ENCODE measurements around the gene PARVB.

Gene PARVB

DNA sequence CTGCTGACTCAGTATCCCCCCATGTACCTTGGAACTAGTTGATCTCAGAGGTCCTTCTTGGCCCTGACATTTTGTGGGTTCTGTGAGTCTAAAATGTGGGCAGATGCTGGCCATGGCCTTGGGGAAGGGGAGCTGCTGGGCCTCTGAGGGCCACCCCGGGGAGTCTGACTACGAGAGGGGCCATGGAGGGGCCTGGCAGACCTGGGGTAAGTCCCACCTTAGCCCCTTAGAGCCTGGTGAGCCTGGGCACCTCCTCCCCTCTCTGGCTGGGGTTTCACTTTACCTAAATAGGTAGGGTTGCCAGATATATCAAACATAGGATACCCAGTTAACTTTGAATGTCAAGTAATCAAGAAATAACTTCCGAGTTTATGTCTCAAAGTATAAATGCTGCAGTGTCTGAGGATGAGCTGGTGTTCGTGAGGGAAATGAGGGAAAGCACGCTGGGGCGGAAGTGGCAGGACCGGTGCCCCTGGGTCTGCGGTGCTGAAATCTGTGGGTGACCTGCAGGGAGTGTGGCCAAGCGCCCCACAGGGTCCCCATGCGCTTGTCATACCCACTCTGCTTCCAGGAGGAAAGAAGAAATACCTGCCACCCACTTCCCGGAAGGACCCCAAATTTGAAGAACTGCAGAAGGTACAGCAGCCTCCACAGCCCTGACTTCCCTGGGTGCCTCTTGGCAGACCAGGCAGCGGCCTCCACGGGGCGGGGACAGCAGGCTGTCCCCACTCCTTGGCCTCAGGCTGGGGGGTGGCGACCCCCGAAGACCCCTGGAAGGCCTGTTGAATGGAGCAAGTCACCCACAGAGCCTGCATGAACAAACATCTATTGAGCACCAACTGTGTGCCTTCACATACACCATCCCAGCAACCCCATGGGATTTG is 161.4 kb downstream of the PARVB start:
- DNase-seq (ENCODE audit: low read depth), result no peak

DNA sequence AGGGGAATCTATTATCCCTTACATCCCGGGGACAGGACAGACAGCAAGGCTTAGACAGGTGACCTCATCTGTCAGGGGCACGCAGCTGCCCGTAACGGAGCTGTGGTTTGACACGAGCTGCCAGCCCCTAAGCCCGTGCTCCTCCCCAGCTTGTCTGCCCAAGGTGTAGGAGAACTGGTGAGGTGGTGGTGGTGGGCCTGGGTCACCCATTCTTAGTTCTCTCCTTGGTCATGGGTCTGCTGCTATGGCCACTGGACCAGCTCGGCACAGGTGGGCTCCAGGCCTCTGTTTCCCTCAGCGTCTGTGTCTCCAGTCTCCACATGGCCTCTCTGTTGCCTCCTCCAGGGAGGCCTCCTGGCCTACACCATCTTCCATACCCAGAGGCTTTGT is 162.0 kb downstream of the PARVB start:
- DNase-seq (ENCODE audit: low read depth), result no peak

DNA sequence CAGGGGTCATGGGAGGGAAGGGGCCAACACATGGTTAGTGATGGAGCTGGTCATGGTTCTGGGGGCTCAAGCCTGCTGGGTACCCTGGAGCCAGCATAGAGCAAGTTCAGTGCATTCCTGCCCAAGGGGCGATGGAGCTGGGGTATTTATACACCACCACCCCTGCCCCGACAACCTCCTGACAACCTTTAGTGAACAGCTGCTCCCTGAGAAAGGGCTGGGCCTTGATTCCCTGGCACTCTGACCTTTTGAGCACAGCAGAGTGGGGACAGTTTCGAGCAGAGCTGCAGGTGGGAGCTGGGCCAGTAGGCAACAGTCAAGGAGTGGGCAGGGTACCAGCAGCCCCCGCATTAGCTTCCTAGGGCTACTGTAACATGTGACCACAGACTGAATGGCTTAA is 162.6 kb downstream of the PARVB start:
- DNase-seq (ENCODE audit: low read depth), result no peak

DNA sequence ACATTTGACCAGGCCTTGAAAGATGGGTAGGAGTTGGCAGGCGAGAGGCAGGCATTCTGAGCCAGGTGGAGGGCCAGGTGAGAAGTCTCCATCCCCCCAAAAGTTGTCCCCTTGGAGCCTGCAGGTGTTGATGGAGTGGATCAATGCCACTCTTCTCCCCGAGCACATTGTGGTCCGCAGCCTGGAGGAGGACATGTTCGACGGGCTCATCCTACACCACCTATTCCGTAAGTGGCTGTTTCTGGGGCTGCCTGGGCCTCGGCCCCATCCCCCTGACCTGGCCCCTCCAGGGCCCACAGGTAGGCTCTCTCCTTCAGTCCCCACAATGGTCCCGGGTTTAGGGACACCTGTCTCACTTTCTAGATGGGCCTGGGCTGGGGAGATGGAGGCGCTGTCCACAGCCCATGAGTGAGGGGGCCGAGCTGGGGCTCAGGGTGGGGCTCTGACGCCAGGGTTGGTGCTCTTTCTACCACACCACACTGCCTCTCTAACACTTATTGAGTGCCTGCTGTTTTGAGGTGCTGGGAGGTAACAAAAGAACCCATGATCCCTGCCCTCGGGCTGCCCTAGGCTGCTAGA is 163.6 kb downstream of the PARVB start:
- no peak for DNase-seq (ENCODE audit: low read depth)

DNA sequence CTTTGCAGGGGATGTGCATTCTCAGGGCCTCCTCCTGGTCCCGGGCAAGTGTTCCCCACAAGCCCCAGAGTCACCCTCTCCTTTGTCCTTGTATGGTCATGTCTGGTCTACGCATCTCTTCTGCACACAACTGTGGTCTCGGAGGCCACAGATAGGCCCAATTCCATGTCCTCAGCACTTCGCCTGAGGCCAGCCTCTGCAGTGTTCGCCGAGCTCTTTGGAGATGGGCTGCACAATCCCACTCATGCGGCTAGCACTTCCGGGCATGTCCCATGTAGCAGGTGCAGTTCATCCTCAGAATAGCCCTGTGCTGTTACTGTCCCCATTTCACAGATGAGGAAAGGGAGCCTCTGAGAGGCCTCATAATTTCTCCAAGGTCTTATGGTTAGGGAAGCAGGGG is 164.2 kb downstream of the PARVB start:
- no peak for DNase-seq (ENCODE audit: low read depth)

- DNase-seq (ENCODE audit: low read depth), result no peak
Observed at GRCh38 chr22:44188986-44189630, 165.0 kb downstream of the PARVB start.

- no peak for DNase-seq (ENCODE audit: low read depth)
Observed at GRCh38 chr22:44190381-44190976, 166.4 kb downstream of the PARVB start.

DNA sequence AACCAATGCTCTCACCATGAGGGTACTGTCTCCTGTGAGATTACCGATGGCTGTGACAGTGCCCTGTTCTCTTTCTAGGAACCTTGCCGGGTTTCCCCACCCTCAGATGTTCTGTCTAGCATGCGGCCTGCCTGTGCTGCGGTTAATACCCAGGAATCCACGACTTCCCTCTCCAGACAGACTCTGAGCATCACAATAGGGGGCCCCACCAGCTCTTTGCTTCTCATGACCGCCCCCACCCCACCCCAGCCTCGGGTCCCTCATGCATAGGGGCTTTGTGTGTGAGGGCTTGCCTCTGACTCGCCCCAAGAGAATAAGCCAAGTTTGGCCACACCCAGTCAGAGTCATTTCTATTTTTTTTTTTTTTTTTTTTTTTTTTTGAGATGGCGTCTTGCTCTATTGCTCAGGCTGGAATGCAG is 166.9 kb downstream of the PARVB start:
- no peak for DNase-seq (ENCODE audit: low read depth)

- DNase-seq (ENCODE audit: low read depth), result no peak
Observed at GRCh38 chr22:44192098-44192815, 168.2 kb downstream of the PARVB start.

DNA sequence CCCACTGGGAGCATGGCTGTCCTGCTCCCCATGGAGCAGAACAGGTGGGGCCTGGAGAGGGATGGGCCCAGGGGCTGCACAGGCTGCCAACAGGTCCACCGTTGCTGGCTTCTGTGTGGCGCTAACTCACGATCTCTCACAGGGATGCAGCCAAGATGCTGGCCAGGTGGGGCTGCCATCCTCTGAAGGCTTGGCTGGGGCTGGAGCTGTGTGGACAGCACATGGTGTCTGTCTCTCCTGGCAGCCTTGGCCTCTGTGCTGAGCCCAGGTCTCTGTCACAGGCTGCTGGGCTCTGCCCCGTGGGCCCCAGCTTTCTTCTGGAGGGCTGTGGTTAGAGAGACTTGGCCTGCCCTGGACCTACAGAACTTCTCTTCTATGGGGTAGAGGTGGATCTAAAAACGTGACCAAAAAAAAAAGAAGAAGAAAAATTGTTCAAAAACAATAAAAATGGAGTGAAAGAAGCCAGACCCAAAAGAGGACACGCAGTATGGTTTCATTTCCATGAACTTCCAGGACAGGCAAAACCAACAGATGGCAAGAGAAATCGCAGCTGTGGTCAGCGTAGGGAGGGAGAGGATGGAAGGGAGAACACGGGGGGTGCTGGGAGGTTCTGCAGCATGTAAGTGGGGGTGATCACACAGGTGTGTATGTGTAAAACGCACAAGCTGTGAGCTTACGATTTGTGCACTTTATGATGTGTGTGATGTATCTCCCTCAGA is 168.9 kb downstream of the PARVB start:
- DNase-seq (ENCODE audit: low read depth), result no peak

DNA sequence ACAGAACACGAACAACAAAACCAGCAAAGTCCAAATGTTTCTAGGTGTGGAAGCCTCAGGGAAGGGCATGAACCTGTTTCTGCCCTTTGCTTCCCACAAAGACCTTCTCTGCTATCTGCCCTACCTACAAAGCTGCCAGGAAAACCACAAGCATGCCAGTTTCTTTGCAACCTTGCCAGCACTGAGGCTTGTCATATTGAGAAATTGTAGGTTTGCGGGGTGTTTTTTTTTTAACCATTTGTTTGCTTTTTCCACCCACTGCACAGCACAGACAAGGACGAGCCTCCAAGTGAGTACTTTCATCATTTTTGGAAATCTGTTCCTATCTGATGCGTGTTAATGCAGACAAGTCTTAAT is 169.4 kb downstream of the PARVB start:
- no peak for DNase-seq (ENCODE audit: low read depth)

GRCh38 chr22:44194569-44194968 is 170.5 kb downstream of the PARVB start:
- no peak for DNase-seq (ENCODE audit: low read depth)

DNA sequence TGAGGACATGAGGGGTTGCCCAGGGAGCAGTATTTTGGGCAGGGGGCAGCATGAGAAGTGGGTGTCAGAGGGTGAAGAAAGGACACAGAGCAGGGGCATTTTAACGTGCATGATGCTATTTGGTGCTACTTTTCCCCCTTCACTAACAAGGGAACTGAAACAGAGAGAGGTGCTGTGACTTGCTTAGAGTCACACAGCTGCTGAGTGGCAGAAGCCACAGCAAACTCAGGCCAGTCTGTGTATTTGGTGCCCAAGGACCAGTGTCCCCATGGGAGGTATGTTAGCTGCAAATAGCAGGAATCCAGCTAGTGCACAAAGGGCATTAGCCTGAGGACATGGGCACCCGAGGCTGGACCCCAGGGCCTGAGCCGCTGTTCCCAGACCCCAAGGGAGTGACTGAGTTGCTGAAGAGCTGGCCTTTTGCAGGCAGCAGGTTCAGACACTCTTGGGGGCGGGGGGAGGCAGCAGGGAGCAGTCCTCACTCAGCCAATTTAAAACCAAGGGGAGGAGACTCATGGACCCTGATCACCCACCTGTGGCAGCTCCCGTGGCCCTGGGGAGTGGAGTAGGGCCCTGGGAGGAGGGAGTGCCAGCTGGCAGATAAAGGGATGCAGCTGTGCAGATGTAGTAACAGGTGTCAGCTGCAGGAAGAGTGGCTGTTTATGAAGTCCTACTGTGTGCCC is 171.2 kb downstream of the PARVB start:
- DNase-seq (ENCODE audit: low read depth), result no peak

DNA sequence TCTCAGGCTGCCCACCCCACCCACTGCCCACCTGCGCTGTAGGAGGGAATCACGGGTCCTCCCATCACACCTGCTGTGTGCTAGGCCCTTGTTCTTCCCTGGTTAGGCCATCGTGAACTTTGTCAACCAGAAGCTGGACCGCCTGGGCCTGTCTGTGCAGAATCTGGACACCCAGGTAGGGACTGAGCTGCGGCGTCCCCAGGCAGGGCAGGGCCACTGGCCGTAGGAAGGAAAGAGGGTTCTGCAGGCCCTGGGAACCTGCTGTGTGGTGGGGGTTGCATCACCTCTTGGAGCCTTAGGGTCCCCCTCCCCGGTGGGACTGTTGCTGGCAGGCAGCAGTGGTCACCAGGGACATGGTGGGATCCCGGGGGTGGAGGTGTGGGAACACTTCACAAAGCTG is 172.1 kb downstream of the PARVB start:
- DNase-seq (ENCODE audit: low read depth), result no peak

GRCh38 chr22:44196731-44197131 is 172.6 kb downstream of the PARVB start:
- no peak for DNase-seq (ENCODE audit: low read depth)

GRCh38 chr22:44197271-44197670 is 173.2 kb downstream of the PARVB start:
- no peak for DNase-seq (ENCODE audit: low read depth)

DNA sequence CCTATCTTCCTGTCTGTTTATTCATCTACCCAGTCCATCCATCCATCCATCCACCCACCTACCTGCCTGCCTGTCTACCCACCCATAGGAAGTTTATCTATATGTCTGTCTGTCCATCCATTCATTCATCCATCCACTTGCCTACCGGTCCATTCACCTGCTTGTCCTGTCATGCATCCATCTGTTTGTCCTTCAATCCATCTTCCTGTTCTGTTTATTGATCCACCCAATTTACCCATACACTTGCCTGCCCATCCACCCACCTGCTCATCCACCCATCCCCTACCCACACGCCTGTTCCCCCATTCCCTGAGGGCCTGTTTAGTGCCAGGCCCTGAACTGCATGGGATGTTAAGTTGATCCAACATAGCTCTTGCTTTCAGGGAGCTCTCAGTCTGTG is 175.1 kb downstream of the PARVB start:
- no peak for DNase-seq (ENCODE audit: low read depth)

DNA sequence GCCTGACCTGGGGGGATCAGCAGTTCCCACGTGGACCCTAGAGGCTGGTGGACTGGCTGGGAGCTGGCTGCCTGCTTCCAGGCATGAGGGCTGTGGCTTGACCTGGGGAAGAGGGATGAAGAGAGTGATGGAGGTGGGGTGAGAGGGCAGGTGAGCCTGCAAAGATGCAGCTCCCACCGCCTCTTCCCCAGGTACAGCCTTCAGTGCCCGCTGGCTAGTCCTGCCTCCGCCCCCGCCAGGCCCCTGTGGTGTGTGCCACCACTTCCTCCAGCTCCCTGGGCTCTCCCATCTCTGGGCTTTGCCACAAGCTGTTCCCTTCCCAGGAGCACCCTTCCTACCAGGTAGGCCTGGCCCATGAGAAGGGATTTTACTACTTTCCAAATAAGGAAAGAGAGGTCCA is 175.8 kb downstream of the PARVB start:
- DNase-seq (ENCODE audit: low read depth), result no peak

DNA sequence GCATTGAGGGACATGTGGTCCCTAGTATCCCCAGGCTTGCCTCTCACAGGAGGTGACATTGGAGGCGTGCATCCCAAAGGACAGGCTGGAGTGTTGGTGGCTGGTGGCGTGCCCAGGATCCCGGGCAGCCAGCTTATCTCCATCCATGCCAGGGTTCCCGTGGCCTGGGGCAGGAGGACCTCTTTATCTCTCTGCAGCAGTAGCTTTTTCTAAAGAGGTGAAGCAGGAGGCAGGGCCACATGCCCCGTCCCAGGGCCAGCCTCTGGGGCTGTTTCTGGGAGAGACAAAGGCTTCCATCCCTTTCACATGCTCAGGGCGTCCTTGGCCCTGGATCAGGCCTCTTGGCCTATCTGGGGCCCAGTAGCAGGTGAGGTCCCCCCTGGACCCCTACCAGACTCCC is 176.3 kb downstream of the PARVB start:
- no peak for DNase-seq (ENCODE audit: low read depth)

DNA sequence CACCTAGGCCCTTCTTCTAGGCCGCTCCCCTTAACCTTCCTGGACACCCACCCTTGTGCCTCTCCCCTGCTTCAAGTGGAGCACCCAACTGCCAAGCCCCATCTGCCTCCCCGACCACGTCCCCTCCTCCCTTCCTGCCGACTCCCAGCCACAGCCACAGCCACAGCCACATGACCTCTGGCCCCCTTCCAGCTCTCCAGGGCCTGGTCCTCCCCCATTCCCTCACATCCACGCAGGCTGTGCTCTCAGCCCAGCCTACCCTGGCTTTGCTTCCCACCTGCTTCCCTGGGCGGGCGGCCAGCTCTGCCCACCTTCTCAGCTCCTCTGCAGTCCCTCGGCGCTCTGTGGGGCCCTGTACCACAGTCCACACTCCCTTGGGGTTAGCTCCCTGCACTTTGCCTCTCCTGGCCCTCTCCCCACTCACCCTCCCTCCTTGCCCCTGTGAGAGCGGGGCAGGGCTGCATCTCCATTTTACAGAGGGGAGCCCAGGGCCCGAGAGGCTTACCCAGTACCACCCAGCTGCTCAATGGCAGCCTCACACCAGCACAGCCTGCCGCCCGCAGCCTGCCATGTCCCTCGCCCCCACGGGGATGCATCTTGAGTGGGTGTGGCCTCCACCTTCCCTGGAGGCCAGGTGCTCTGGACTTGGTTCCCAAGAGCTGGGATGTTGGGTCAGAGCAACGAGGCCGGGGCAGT is 176.9 kb downstream of the PARVB start:
- DNase-seq (ENCODE audit: low read depth), result no peak
